NT2/D1 (cell line): ENCODE measurements around the gene SELENOI.
"Not testable (repeated sequence)": the region's sequence is repeated elsewhere in the genome, so short reads cannot be mapped to it uniquely, and the experiment has no call there.

Source experiments
- DNase-seq: peaks from one replicate; pipeline ENCODE4 v3.0.0-alpha.2; 2011; ENCODE audit warnings: low read depth, low spot score
- H3K27me3 ChIP-seq: 2 replicates; pipeline ENCODE4 v1.6.0; 2011; ENCODE audit warnings: mild to moderate bottlenecking; ENCODE audit not compliant: insufficient read length, insufficient read depth
- H3K36me3 ChIP-seq: 2 replicates; pipeline ENCODE4 v1.6.1; 2011; ENCODE audit warnings: mild to moderate bottlenecking, low read length, mixed read lengths; ENCODE audit not compliant: insufficient read depth, insufficient read length
- H3K4me1 ChIP-seq: 2 replicates; pipeline ENCODE4 v1.5.1; 2011; ENCODE audit not compliant: insufficient read depth, insufficient read length
- H3K4me3 ChIP-seq: 2 replicates; pipeline ENCODE4 v1.5.1; 2011; ENCODE audit warnings: low read depth; ENCODE audit not compliant: insufficient read length
- H3K9ac ChIP-seq: 2 replicates; pipeline ENCODE4 v1.6.0; 2011; ENCODE audit warnings: low read depth; ENCODE audit not compliant: insufficient read length
- H3K9me3 ChIP-seq: 2 replicates; pipeline ENCODE4 v1.5.1; 2011; ENCODE audit warnings: mild to moderate bottlenecking, low read length; ENCODE audit not compliant: insufficient read depth
- SUZ12 ChIP-seq: IDR thresholded peaks from 2 replicates; pipeline ENCODE4 v1.6.1; 2011; ENCODE audit not compliant: insufficient read length, insufficient read depth; ENCODE audit errors: extremely low read depth
- YY1 ChIP-seq: IDR thresholded peaks from 2 replicates; pipeline ENCODE4 v1.6.1; 2011; ENCODE audit not compliant: insufficient read length, insufficient read depth
- ZNF274 ChIP-seq: IDR thresholded peaks from 2 replicates; pipeline ENCODE4 v1.6.1; 2011; ENCODE audit warnings: mild to moderate bottlenecking, low read depth, low read length

SELENOI gene

GRCh38 chr2:26351375-26352090, 5.6 kb downstream of the SELENOI start:
- DNase-seq: no peak
- peaks cover 11% of the 10 kb centered on the region for H3K36me3 ChIP-seq
- no peaks in the 10 kb centered on the region for H3K27me3 ChIP-seq
- no peak overlapping the region for H3K9ac ChIP-seq
- H3K9me3 ChIP-seq: no peaks in the 10 kb centered on the region
- TF ChIP-seq SUZ12: no peak
- no peak for TF ChIP-seq ZNF274
- TF ChIP-seq YY1: no peak
- no peaks in the 10 kb centered on the region for H3K4me1 ChIP-seq
- H3K4me3 ChIP-seq: no peak overlapping the region

DNA sequence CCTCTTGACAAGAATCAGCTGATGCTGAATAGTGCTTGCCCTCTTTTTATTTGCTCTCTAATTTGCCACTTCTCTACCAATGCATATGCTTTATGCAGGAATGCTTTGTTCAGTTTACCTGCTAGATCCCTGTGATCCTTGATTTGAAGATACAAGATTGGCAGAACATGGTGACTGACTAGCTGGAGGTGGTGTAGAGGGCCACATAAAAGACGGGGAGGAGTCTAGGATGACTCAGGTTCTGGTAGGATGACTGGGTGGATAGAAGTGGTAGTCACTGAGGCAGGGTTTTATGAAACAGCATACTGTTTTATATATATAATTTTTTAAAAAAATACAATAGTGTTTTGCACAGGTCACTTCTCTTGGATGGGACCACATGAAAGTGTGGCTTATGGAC, 6.9 kb downstream of the SELENOI start:
- H3K4me1 ChIP-seq: no peaks in the 10 kb centered on the region
- DNase-seq: no peak
- H3K36me3 ChIP-seq: peaks cover 19% of the 10 kb centered on the region
- H3K9ac ChIP-seq: no peak overlapping the region
- TF ChIP-seq YY1 (no peak), ZNF274 (no peak), SUZ12 (no peak)
- H3K9me3 ChIP-seq: no peaks in the 10 kb centered on the region
- no peak overlapping the region for H3K4me3 ChIP-seq
- no peaks in the 10 kb centered on the region for H3K27me3 ChIP-seq

DNA sequence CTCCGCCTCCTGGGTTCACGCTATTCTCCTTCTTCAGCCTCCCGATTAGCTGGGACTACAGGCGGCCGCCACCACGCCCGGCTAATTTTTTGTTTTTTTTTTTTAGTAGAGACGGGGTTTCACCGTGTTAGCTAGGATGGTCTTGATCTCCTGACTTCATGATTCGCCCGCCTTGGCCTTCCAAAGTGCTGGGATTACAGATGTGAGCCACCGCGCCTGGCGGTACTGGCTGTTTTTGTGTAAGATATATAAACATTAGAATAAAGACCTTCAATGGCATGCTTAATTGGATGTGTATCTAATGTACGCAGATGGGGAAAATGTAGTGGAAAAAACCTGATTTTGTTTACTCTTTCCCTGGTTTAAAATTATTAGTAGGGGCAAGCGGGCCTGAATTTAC, 8.5 kb downstream of the SELENOI start:
- H3K9ac ChIP-seq, H3K9me3 ChIP-seq, DNase-seq, H3K4me3 ChIP-seq, H3K27me3 ChIP-seq, H3K4me1 ChIP-seq: not testable (repeated sequence)
- H3K36me3 ChIP-seq: peaks cover 19% of the 10 kb centered on the region

DNA sequence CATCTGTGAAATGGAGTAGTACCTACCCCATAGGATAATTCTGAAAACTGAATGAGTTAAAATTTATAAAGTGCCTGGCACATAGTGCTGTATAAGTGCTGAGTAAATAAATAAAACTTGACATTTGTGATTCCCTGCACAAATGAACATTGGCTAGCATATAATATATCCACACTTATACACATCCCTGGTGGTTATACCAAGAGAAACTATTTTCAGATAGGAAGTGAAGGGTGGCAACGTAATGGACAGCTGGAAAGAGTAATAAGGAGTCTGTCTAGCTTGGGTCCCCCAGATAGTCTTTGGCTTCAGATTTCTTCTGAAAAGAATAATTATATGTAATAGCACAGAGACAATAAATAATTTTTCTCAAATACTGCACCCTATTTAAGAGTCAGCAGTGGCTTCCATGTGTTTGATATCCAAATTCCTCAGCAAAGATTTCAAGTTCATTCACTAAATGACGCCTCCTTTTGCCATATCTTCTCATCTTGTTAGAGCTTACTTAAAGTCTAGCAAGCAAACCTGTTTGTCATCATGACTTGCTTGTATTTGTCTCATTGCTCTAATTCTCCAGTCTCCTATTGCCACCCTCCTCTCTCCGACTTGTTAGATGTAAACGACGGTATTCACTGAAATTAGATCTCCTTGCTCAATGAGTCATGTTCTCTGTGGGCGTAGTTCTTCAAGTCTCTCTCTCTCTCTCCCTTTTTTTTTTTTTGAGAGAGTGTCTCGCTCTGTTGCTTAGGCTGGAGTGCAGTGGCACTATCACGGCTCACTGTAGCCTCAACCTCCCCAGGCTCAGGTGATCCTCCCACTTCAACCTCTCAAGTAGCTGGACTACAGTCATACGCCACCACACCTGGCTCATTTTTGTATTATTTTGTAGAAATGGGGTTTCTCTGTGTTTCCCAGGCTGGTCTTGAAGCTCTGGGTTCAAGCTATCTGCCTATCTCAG, 9.4 kb downstream of the SELENOI start:
- Histone ChIP-seq H3K9me3 (no peaks in the 10 kb centered on the region), H3K4me3 (no peak overlapping the region), H3K4me1 (no peaks in the 10 kb centered on the region), H3K9ac (no peak overlapping the region), H3K36me3 (peaks cover 15% of the 10 kb centered on the region), H3K27me3 (no peaks in the 10 kb centered on the region)
- DNase-seq: peak; percentile 57
- no peak for TF ChIP-seq SUZ12
- TF ChIP-seq ZNF274: no peak
- TF ChIP-seq YY1: no peak

GRCh38 chr2:26356111-26356510, 10.2 kb downstream of the SELENOI start:
- TF ChIP-seq ZNF274: no peak
- TF ChIP-seq YY1: no peak
- TF ChIP-seq SUZ12: no peak
- Histone ChIP-seq H3K4me3 (no peak overlapping the region), H3K4me1 (no peaks in the 10 kb centered on the region), H3K27me3 (no peaks in the 10 kb centered on the region), H3K9me3 (no peaks in the 10 kb centered on the region), H3K9ac (no peak overlapping the region), H3K36me3 (peaks cover 12% of the 10 kb centered on the region)
- no peak for DNase-seq

DNA sequence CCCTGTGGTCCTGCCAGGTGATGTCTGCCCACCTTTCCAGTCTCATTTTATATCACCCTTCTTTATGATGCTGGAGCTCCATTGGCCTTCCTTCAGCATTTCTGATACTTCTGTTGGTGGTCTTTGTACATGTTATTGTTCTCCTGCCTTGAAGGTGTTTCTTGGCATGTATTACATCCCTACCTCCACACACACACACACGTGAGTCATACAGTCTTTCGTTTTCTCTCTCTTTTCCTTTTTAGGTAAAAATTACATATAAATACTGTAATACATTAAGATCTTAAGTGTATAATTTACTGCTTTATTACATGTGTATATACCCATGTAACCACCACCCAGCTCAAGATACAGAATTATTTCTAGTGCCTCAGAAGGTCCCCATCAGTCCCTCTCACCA, 10.8 kb downstream of the SELENOI start:
- DNase-seq: no peak
- TF ChIP-seq ZNF274: no peak
- TF ChIP-seq YY1: no peak
- TF ChIP-seq SUZ12: no peak

GRCh38 chr2:26359886-26360473, 14.0 kb downstream of the SELENOI start:
- TF ChIP-seq YY1 (no peak), ZNF274 (no peak), SUZ12 (no peak)
- no peaks in the 10 kb centered on the region for H3K4me1 ChIP-seq
- no peak for DNase-seq
- peaks cover 12% of the 10 kb centered on the region for H3K36me3 ChIP-seq
- H3K9me3 ChIP-seq: no peaks in the 10 kb centered on the region
- no peak overlapping the region for H3K9ac ChIP-seq
- H3K27me3 ChIP-seq: no peaks in the 10 kb centered on the region
- no peak overlapping the region for H3K4me3 ChIP-seq

More for the DNA sequence above, 10.8 kb downstream of the SELENOI start:
- H3K9me3 ChIP-seq: no peaks in the 10 kb centered on the region
- no peaks in the 10 kb centered on the region for H3K27me3 ChIP-seq
- H3K36me3 ChIP-seq: peaks cover 12% of the 10 kb centered on the region
- no peak overlapping the region for H3K4me3 ChIP-seq
- H3K9ac ChIP-seq: no peak overlapping the region
- no peaks in the 10 kb centered on the region for H3K4me1 ChIP-seq
